Heart left ventricle (tissue), 13 donors: ENCODE data around the gene HACD2.

Source experiments
- CTCF ChIP-seq, 12 donors: fragments of 200-600 bp; sonication (generic) in 4 of 12; IDR thresholded peaks; one replicate each; pipeline versions ENCODE4 v1.5.0 to v1.8.0; 2018 to 2022; ENCODE audit warnings: antibody characterized with exemption in 12 of 12, mild to moderate bottlenecking in 5 of 12
- POLR2A ChIP-seq, 2 donors: fragments of 450-650 bp; IDR thresholded peaks; one replicate each; pipeline ENCODE4 v1.6.1; 2017; ENCODE audit warnings: antibody characterized with exemption in 2 of 2, mild to moderate bottlenecking in 2 of 2, moderate library complexity in 2 of 2
- donor health status: ischemic (EF 13 %, LVEDD 7.1; RV severe dilation, severe dysfunction).
- donor health status: DM: no; HTN: yes; CAD: no.
- donor health status: DM: no; HTN: no; CAD: no.
- donor health status: ischemic (EF 25% LVEDD 6.9; RV normal size, moderate dysfunction).
- donor health status: ischemic (EF 25% LVEDD 5.7; RV mildly dilated, moderate dysfunction).
- donor health status: ischemic (EF 35%, LVEDD 5.7; RV mildly dilated, moderate dysfunction).
- donor health status: nonischemic (EF 11% LVEDD 7.7; RV severe dilation, severe dysfunction).
- donor health status: DM: yes; HTN: yes; CAD: no.
- donor health status: PGD.
- donor health status: ischemic (EF 29% LVEDD 5.4; RV normal size, mild dysfunction).
- donor health status: nonischemic (EF 23%, LVEDD 6.1; RV moderate dilation, normal function).

- no peak for TF ChIP-seq POLR2A (IDR thresholded peaks at IDR 0.05)
- no peak for TF ChIP-seq CTCF (IDR thresholded peaks at IDR 0.05)
Measured at GRCh38 chr3:123618076-123618708, 33.3 kb upstream of the HACD2 start.
